ENCODE results near the gene TEKTIP1.
A peak's percentile ranks its signal among the peaks of the same experiment; 100 is the strongest.

Gene TEKTIP1

DNA sequence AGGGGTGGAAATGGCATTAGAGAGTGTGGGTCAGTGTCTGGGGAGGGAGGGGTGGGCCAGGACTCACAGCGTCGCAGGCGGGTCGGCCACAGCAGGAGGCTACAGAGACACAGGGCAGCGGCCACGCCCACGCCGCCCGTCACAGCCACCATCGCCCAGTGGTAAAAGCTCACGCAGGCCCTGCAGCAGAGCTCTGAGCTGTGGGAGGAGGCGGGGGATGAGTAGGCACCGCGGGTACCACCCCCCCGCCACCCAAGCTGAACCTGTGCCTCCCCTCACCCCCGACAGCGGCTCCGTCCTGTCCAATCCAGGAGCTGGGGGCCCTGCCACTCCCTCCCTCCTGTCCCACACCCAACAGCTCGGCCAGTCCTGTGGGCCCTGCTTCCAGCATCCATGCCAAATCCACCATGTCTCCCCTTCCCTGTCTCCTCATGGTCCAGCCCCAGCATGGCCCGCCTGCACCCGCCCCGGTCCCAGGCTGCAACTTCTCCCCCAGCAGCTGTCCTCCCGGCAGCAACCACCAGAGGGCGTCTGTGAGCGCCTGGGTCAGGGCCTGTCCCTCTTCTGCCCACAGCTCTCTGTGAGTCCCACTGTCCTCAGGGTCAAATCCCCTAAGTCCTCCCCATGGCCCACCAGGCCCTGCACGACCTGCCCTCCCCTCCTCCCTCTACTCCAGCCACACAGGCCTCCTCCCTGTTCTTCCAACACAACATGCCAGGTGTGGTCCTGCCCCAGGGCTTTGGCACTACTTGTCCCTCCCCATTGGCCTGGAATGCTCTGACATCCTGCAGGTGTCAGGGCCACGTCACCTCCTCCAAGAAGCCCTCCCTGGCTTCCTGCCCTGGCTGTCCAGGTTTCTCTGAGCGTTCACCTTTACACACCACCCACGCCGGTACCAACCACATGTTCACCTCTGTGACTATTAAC lies 6.0 kb downstream of the TEKTIP1 start:
- Mint-ChIP-seq H3K4me3 (no peak overlapping the region), H3K36me3 (ENCODE audit: low read depth) (peaks cover 4% of the 10 kb centered on the region), H3K27ac (no peak overlapping the region), H3K27me3 (ENCODE audit: low read depth, poor library complexity) (no peaks in the 10 kb centered on the region), H3K9me3 (no peaks in the 10 kb centered on the region), H3K4me1 (no peaks in the 10 kb centered on the region)
- TF ChIP-seq, protein P1, sequence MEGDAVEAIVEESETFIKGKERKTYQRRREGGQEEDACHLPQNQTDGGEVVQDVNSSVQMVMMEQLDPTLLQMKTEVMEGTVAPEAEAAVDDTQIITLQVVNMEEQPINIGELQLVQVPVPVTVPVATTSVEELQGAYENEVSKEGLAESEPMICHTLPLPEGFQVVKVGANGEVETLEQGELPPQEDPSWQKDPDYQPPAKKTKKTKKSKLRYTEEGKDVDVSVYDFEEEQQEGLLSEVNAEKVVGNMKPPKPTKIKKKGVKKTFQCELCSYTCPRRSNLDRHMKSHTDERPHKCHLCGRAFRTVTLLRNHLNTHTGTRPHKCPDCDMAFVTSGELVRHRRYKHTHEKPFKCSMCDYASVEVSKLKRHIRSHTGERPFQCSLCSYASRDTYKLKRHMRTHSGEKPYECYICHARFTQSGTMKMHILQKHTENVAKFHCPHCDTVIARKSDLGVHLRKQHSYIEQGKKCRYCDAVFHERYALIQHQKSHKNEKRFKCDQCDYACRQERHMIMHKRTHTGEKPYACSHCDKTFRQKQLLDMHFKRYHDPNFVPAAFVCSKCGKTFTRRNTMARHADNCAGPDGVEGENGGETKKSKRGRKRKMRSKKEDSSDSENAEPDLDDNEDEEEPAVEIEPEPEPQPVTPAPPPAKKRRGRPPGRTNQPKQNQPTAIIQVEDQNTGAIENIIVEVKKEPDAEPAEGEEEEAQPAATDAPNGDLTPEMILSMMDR (IDR thresholded peaks at IDR 0.05), result peak; percentile 88
- DNase-seq, result peak; percentile 89

- Mint-ChIP-seq H3K4me3 (no peak overlapping the region), H3K27ac (peak overlapping the region; percentile 92)
- TF ChIP-seq, protein P1 (IDR thresholded peaks at IDR 0.05), result no peak
Observed at GRCh38 chr19:3545669-3546034, 6.7 kb downstream of the TEKTIP1 start.

GRCh38 chr19:3546119-3546518 lies 7.1 kb downstream of the TEKTIP1 start:
- DNase-seq, result no peak
- Mint-ChIP-seq H3K36me3 (ENCODE audit: low read depth) (peaks cover 4% of the 10 kb centered on the region), H3K9me3 (no peaks in the 10 kb centered on the region), H3K4me1 (no peaks in the 10 kb centered on the region), H3K27me3 (ENCODE audit: low read depth, poor library complexity) (no peaks in the 10 kb centered on the region), H3K4me3 (no peak overlapping the region), H3K27ac (peak overlapping the region; percentile 92)
- TF ChIP-seq, protein P1 (IDR thresholded peaks at IDR 0.05), result no peak

More at GRCh38 chr19:3545669-3546034, 6.7 kb downstream of the TEKTIP1 start:
- DNase-seq, result no peak
- peaks cover 4% of the 10 kb centered on the region for H3K36me3 Mint-ChIP-seq (ENCODE audit: low read depth)
- H3K9me3 Mint-ChIP-seq, result no peaks in the 10 kb centered on the region
- H3K27me3 Mint-ChIP-seq (ENCODE audit: low read depth, poor library complexity), result no peaks in the 10 kb centered on the region
- H3K4me1 Mint-ChIP-seq, result no peaks in the 10 kb centered on the region

DNA sequence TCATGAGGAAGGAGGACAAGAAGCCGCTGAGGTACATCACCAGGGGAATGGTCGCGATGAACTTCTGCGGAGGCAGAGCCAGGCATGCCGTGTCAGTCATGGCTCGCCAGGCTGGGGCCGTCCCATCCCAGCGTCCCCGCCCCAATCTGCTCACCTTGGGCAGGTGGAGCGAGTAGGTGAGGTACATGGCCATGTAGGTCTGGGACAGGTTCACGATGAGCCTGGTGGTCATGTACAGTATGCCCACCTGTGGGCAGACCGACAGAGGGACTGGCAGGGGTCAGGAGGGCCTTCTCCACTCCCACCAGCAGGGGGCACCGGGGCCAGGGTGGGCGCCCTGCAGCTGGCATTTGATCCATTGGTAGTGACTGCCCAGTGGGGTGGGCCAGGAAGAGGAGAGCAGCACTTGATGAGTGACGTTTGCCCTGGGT lies 8.3 kb downstream of the TEKTIP1 start:
- Mint-ChIP-seq H3K9me3 (no peaks in the 10 kb centered on the region), H3K4me3 (no peak overlapping the region), H3K27me3 (ENCODE audit: low read depth, poor library complexity) (no peaks in the 10 kb centered on the region), H3K36me3 (ENCODE audit: low read depth) (peaks cover 4% of the 10 kb centered on the region), H3K4me1 (no peaks in the 10 kb centered on the region), H3K27ac (no peak overlapping the region)
- DNase-seq, result no peak
- TF ChIP-seq, protein P1 (IDR thresholded peaks at IDR 0.05), result peak; percentile 18

DNA sequence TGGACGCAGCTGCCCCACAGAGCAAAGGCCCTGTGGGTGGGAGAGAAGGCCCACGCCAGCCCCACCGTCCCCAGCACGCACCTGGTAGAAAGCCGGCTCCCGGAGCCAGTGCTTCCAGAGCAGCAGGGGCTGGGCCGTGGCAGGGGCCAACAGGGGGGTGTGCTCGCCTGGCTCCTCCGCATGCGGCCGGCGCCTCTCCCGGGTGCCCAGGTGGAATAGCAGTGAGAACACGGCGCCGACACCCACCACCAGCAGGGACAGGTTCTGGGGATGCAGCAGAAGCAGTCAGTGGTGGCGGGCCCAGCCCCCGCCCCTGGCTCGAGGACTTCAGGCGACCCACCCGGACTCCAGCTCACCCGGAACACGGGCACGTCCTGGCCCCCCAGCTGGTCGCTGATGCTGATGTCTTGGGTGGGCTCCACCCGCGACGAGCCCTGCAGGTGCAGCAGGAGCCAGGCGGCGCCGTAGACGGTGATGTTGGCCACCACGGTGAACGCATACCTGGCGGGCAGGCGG lies 8.9 kb downstream of the TEKTIP1 start:
- no peak overlapping the region for H3K4me3 Mint-ChIP-seq
- TF ChIP-seq, protein P1 (IDR thresholded peaks at IDR 0.05), result no peak
- H3K27ac Mint-ChIP-seq, result no peak overlapping the region
- H3K27me3 Mint-ChIP-seq (ENCODE audit: low read depth, poor library complexity), result no peaks in the 10 kb centered on the region
- no peaks in the 10 kb centered on the region for H3K4me1 Mint-ChIP-seq
- peaks cover 4% of the 10 kb centered on the region for H3K36me3 Mint-ChIP-seq (ENCODE audit: low read depth)
- no peak for DNase-seq
- no peaks in the 10 kb centered on the region for H3K9me3 Mint-ChIP-seq

All from nephron progenitor cell (in vitro differentiated cells).